ENCODE results near the gene KRT33A.
A peak's percentile ranks its signal among the peaks of the same experiment; 100 is the strongest.

Gene KRT33A

DNA sequence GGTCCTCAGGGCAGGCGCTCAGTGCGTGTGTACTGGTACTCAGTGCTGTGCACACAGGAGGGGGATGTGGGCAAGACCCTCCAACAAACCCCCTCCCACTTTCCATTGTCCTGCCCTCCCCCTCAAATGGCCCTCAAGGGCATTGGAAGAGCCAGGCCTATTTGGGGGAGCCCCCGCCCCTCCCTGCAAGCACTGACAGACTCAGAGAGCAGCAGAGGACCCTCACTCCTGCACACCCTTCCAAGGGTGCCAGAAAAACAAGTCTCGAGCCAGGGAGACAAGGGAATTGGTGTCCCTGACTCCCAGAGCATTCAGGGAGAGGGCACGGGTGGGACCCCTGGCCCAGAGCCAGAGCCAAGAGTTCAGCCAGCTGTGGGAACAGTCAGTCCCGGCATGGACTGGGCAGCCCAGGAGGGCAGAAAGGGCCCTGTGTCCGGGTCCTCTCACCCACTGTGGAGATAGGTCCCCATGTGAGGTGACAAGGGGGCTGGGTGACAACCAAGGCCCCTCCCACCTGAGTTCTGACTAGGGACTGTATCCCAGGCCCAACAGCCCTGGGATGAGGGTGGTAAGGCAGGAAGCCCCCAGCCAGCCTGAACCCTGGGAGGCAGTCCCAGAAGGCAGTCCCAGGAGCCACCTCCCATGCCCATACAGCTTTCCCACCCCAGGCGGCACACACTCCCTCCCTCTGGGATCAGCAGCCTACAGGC is 23.1 kb downstream of the KRT33A start:
- no peak for DNase-seq

- DNase-seq: no peak
These were observed 24.2 kb downstream of the KRT33A start for GRCh38 chr17:41326173-41327145.

- no peak for DNase-seq
These were observed 25.0 kb downstream of the KRT33A start for GRCh38 chr17:41325611-41326010.

DNA sequence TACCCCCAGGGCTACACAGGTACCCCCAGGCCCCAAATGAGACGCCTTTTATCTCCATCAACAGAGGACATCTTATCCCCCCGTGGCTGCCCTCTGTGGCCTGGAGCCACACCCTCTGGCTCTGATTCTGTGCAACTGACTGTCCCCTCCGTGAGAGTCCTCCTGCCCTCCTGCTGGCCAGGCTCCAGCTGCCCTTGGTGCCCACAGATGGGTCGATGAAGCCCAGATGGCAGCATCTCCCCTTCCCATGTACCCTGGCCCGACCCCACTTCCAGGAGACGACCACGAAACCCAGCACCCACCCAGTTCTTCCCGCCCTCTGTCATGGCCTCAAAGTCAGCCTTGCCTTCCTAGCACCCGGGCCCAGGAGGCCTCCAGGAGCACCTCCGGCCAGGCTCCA is 25.5 kb downstream of the KRT33A start:
- no peak for DNase-seq

DNA sequence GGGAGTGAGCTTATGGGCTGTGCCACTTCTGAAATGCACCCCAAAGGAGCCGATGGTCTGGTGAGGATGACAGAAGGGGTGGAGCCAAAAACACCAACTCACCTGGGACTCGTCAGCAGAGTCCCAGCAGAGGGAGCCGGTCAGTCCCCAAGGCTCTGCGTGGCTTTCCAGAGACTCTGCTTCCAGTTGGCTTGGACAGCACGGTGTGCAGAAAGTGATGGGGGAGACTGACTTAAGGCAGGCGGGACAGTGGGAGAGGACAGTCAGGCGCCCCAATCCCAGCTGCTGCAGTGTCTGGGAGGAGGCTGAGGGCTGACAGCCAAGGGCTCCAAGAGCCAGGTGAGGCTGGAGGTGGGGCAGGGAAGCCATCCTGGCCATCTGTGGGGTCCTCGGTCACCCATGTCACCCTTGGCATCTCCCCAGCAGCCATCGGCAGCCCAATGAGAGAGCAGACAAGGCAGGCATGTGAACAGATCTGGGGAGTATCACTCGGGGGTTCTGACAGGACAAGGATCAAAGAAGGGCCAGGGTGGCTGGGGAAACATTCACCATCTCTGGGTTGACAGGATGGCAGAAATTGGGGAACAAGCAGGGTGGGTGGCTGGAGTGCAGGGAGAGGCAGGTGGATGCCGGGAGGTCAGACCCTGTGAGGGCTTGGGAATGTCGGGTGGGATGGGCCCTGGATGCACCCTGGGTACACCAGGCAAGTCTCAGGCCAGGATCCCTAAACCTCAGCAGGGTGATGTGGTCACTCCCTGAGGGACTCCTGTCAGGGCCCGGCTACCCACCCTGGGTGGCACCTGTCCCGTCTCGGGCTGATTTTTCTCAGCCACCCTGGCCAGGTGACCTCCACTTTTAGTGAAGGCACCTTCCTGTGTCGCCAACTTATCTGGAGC is 26.2 kb downstream of the KRT33A start:
- no peak for DNase-seq

- no peak for DNase-seq
These were observed 27.4 kb downstream of the KRT33A start for GRCh38 chr17:41322903-41323895.

DNA sequence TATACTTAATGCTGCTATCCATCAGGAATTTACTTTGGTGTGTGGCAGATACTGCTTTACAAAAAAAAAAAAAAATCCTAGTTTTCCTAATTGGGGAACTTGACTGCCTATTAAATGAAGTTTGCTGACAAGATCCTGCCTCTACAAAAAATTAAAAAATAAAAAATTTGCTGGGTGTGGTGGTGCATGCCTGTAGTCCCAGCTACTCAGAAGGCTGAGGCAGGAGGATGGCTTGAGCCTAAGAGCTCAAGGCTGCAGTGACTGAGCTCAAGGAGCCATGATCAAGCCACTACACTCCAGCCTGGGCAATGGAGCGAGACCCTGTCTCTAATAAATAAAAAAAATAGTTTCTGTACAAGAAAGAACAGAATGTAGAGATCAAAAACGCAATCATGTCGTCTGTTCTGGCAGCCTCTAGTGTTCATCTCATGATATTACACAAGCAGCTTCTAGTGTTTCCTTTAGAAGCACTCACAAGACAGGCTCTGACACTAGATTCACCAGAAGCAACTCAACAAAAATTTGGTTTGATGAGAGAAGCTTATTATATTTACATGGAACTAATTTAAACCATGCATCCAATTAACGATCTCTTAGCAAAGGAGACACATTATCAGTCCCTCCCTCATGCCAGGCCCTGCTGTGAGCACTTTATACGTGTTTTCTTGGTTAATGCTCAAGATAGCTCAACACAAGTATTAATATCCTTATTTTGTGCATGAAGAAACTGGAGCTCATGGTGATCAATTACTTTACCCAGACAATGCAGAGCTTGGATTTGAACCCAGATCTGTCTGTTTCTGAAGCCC is 28.3 kb downstream of the KRT33A start:
- no peak for DNase-seq

- DNase-seq: no peak
These were observed 32.4 kb downstream of the KRT33A start for GRCh38 chr17:41318231-41318630.

DNA sequence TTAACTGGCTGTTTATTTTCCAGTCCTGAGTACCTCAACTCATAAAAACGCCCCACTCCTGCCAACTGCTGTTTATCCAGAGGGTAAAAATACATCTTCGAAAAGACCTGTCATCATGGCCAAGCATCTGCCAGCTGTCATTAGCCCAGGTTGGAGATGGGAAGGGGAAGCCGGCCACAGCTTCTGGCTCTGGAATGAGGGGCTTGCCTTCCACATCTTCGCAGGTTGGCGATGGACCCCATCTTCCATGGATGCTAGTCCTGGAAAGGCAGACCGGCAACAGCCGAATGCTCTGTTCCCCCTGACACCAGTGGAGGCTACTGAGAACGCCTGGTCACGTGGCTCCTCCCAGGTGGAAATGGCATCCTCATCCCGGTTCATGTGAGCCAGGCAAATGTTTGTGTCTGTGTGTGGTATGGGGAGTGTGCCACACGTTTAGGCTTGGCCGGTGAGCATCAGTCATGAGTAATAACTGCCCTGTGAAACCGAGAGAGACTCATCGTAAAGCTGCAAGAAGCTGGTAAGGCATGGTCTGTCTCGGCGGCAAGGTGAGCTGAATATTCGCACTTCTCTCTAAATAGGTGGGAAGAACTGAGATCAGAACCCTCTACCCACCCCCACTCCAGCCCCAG is 34.7 kb downstream of the KRT33A start:
- no peak for DNase-seq

GRCh38 chr17:41315204-41315794 is 35.3 kb downstream of the KRT33A start, which contains the start of gene KRTAP17-1:
KRTAP17-1 (minus strand) TSS chr17:41315710; CDS start chr17:41315650, 60 bp downstream.
- DNase-seq: no peak

DNA sequence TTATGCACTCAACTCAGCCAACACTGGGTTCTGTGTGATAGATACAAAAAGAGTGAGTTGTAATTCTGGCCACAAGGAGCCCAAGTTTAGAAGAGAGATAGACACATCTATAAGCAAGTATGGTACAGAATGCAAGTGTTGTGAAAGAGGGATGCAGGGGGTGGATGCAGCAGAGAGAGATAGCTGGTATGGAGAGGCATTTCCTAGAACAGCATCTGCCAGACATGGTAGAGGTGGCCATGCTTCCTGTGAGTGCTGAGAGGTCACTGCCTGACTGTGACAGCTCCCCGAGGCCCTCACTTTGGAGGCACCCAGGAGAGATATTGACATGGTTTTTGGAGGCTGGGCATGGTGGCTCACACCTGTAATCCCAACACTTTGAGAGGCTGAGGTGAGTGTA is 39.5 kb downstream of the KRT33A start:
- no peak for DNase-seq

- peak in 2 of 4 experiments; percentile 54 to 57 for DNase-seq
These were observed 41.7 kb downstream of the KRT33A start, which contains the start of gene KRTAP16-1 for GRCh38 chr17:41308918-41309359. KRTAP16-1 (minus strand) TSS chr17:41309309; CDS start chr17:41309253, 56 bp downstream.

GRCh38 chr17:41308251-41308917 is 42.2 kb downstream of the KRT33A start:
- DNase-seq: peak in 2 of 4 experiments; percentile 78 to 79

DNA sequence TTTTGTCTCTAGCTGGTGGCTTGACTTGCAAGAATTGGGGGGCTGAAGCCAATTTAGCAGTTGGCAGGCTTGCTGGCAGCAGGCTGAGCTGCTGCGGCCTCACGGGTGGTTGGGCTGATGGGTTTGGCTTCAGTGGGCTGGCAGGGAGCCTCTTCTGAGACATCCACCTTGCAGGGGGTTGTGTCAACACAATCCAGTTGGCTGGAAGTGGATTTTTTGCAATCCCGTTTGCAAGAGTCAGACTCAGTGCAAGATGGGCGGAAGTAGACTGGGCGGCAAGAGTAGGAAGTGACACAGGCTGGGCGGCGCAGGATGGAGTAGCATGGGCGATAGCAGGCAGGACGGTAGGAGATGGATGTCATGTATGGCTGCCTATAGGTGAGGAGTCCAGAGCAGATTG is 43.0 kb downstream of the KRT33A start:
- DNase-seq: no peak

DNA sequence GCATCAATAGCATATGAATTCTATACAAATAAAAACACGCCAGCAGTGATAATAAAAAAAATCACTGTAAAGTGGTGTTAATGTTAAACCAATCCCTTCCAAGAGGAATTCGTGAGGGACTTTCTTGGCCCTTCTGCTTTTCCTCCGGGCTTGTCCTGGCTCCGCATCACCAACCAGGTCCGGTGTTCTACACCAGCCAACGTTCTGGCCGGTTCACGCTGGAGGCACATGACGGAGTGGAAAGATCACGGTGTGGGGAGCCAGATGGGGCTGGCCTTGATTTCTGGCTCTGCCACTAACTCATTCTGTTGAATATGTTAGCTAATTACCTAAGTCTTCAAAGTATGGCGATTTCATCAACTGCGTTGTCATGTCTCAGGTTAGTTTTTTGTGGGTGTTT is 46.5 kb downstream of the KRT33A start:
- DNase-seq: no peak

- DNase-seq: no peak
These were observed 47.6 kb downstream of the KRT33A start for GRCh38 chr17:41302981-41303380.

GRCh38 chr17:41301916-41302901 is 48.4 kb downstream of the KRT33A start, which contains the start of gene KRTAP29-1:
KRTAP29-1 (minus strand) TSS chr17:41302851; CDS start chr17:41302851, 0 bp downstream.
- DNase-seq: no peak

Data from activated CD4-positive, CD25-positive, alpha-beta regulatory T cell (primary cell).